ENCODE measurements around the gene OR52H1.
"Not testable (repeated sequence)": the region's sequence is repeated elsewhere in the genome, so short reads cannot be mapped to it uniquely, and the experiment has no call there.

The OR52H1 gene

GRCh38 chr11:5548440-5548839, at the start of gene OR52H1:
Gene OR52H1 (minus strand): TSS chr11:5548540. CDS start chr11:5545505, 3,035 bp downstream.
- no peak for FAIRE-seq

- no peak for FAIRE-seq
These were observed 49.6 kb upstream of the OR52H1 start for GRCh38 chr11:5597953-5598352.

- FAIRE-seq = no peak
These were observed 48.4 kb upstream of the OR52H1 start, which contains the start of gene TRIM6 for GRCh38 chr11:5596607-5597201. Gene TRIM6 (plus strand): TSS chr11:5596637. CDS start chr11:5596898, 261 bp downstream.

- no peak for FAIRE-seq
These were observed 44.8 kb upstream of the OR52H1 start for GRCh38 chr11:5593146-5593545.

- FAIRE-seq = no peak
These were observed 44.3 kb upstream of the OR52H1 start for GRCh38 chr11:5592615-5593014.

GRCh38 chr11:5591613-5592012, 43.3 kb upstream of the OR52H1 start:
- FAIRE-seq = no peak

- FAIRE-seq = not testable (repeated sequence)
These were observed 41.6 kb upstream of the OR52H1 start for GRCh38 chr11:5589906-5590305.

- not testable (repeated sequence) for FAIRE-seq
These were observed 36.1 kb upstream of the OR52H1 start for GRCh38 chr11:5584458-5584857.

GRCh38 chr11:5581014-5581413, 32.7 kb upstream of the OR52H1 start:
- no peak for FAIRE-seq

GRCh38 chr11:5580577-5580976, 32.2 kb upstream of the OR52H1 start, which contains the start of gene OR52B6:
Gene OR52B6 (plus strand): TSS chr11:5580877. CDS start chr11:5580877, 0 bp downstream.
- FAIRE-seq = no peak

GRCh38 chr11:5577101-5577500, 28.8 kb upstream of the OR52H1 start:
- FAIRE-seq = no peak

- FAIRE-seq = no peak
These were observed 26.8 kb upstream of the OR52H1 start for GRCh38 chr11:5575152-5575551.

GRCh38 chr11:5574654-5575053, 26.3 kb upstream of the OR52H1 start:
- FAIRE-seq = no peak

GRCh38 chr11:5564259-5565019, 16.1 kb upstream of the OR52H1 start:
- FAIRE-seq = no peak

GRCh38 chr11:5557751-5558150, 9.4 kb upstream of the OR52H1 start:
- FAIRE-seq = no peak

GRCh38 chr11:5556596-5557188, 8.4 kb upstream of the OR52H1 start:
- FAIRE-seq = no peak

GRCh38 chr11:5553343-5553742, 5.0 kb upstream of the OR52H1 start:
- no peak for FAIRE-seq

- no peak for FAIRE-seq
These were observed 2.2 kb upstream of the OR52H1 start for GRCh38 chr11:5550440-5551095.

- FAIRE-seq = no peak
These were observed 358 bp downstream of the OR52H1 start for GRCh38 chr11:5547982-5548381.

GRCh38 chr11:5546457-5546856, 1.9 kb downstream of the OR52H1 start:
- no peak for FAIRE-seq

GRCh38 chr11:5541427-5541826, 6.9 kb downstream of the OR52H1 start:
- FAIRE-seq = no peak

GRCh38 chr11:5536482-5536881, 11.9 kb downstream of the OR52H1 start:
- FAIRE-seq = no peak

GRCh38 chr11:5534046-5534445, 14.3 kb downstream of the OR52H1 start:
- no peak for FAIRE-seq

All from TTC549 (cell line).